Stimulated activated CD8-positive, alpha-beta memory T cell treated with anti-CD3 and anti-CD28 coated beads, Interleukin-2, amount 100 ng/mL, for 1 hour (primary cell): ENCODE data around the gene ESYT2.

Source experiments
- DNase-seq, 2 donors: peaks; one replicate each; pipeline ENCODE4 v3.0.0-alpha.2; 2020; ENCODE audit warnings: low read depth in 2 of 2

ESYT2 gene

GRCh38 chr7:158803367-158803969, 25.8 kb downstream of the ESYT2 start:
- no peak for DNase-seq

- no peak for DNase-seq
These were observed 26.6 kb downstream of the ESYT2 start for GRCh38 chr7:158802535-158803366.

DNA sequence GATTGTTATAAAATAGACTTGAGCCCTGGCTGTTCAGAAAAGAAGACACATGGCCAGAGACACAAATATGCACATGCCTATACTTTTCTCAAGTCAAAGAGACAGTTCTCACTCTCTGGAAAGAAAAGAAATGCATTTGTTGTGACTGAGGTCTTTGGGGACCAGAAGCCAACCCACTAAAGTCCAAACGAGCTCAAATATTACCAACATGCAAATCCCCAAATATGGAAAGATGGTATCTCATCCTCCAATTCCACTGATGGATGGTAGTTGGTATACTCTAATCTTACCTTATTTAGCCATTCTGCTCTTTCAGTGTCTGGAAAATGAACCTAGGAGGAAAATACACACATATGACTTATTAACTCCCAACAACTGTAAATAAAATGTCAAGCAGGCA, 30.6 kb downstream of the ESYT2 start:
- no peak for DNase-seq

DNA sequence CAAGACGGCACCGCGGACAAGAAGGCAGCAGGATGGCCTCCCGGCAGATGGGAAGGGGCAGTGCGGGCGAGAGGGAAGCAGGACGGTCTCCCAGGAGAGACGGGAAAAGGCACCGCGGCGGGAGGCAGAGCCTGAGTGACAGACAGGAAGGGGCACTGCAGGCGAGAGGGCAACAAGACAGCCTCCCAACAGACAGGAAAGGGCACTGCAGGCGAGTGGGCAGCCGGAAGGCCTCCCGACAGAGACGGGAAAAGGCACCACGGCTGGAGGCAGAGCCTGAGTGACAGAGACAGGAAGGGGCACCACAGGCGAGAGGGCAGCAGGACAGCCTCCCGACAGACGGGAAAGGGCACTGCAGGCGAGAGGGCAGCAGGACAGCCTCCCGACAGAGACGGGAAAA, 32.6 kb downstream of the ESYT2 start:
- DNase-seq, result no peak

DNA sequence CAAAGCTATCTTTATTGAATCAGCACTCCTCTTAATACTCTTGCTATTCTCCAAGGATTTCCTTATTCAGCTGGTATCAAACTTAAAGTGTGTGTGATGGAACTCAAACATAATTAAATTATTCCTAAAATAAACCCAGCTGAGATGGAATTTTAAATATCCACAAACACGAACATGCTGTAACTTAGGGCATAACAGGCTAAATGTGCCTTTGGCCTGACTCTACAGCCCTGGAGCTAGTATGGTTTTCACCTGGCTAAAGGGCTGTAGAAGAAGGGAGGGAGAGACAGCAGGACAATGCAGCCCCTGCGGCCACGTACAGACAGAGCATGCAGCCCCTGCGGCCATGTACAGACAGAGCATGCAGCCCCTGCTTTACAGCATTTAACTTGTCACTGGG, 34.0 kb downstream of the ESYT2 start:
- no peak for DNase-seq

- DNase-seq, result no peak
These were observed 38.2 kb downstream of the ESYT2 start for GRCh38 chr7:158791107-158791506.

GRCh38 chr7:158789842-158790241, 39.5 kb downstream of the ESYT2 start:
- no peak for DNase-seq

DNA sequence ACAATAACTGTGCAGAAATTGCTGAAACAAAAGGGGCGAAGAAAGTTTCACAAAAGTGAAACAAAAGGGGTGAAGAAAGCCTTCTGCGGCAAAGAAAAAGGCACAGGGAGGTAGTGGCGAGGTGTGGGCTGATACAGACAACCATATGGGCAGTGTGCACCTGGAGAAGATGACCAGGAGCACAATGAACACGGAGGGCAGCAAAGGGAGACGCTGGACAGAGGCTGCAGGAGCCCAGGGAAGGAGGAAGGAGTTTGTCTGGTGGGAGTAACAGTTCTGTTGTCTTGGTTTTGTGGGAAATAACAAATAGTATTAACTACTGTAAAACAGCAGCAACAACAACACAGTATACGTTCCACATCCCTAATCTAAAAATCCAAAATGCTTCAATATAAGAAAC, 42.4 kb downstream of the ESYT2 start:
- no peak for DNase-seq

DNA sequence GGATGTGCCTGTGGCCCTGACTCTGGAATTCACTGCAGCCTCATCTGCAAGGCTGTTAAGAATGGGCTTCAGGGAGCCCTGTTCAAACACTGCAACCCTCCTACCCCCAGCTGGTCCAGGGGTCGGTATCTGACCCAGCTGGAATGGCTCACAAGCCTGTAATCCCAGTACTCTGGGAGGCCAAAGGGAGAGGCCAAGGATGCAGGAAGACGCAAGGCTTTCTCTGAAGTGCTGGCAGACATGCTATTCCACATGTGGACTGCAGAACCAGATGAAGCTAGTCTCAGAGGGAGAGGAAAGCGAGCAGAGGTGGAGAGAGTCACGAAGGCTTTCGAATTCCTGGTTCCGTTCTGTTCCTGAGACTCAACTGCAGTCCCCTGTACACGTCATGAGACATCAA, 45.0 kb downstream of the ESYT2 start:
- no peak for DNase-seq

- no peak for DNase-seq
These were observed 45.7 kb downstream of the ESYT2 start for GRCh38 chr7:158783595-158783994.

DNA sequence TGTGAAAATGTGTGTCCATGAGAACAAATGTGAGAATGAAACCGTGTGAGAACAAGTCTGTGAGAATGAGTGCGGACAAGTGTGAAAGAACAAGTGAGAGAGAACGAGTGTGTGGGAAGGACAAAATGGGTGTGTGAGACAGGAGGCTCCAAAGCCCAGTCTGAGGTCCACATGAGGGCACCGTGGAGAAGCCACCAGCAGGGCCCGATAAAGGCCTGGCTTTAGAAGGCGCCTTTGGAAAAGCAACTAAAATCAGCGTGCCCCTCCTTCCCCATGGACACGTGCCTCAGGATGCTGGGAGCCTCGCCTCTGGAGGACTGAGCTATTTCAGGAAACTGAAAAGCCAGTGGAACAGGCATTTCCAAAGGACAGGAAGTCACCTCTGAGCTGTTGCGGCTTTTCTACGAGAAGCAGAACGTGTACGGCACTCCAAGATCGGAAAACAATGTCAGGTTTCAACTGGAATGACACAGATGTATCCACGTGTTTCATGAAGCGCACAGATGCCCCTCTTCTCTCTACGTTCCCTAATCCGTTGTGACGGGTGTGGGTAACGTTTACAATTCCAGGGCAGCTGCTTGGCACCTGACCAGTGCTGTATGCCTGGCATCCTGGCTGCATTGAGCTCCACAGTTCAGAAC, 46.4 kb downstream of the ESYT2 start:
- no peak for DNase-seq

DNA sequence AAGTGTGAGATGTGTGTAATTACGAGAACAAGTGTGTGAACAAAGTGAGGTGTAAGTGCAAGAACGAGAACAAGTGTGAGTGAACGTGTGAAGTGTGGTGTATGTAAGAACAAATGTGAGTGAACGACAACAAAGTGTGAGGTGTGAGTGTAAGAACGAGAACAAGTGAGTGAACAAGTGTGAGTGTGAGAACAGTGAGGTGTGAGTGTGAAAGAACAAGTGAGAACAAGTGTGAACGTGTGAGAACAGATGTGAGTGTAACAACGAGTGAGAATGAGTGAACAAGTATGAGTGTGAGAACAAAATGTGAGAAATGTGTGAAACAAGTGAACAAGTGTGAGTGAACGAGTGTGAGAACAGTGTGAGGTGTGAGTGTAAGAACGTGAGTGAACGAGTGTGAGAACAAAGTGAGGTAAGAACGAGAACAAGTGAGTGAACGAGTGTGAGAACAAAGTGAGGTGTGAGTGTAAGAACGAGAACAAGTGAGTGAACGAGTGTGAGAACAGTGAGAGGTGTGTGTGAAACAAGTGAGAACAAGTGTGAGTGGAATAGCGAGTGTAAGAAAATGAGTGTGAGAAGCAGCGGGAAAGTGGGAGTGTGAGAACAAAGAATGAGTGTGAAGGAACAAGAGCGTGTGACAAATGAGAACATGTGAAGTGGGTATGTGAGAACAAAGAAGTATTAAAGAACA, 47.2 kb downstream of the ESYT2 start:
- no peak for DNase-seq

DNA sequence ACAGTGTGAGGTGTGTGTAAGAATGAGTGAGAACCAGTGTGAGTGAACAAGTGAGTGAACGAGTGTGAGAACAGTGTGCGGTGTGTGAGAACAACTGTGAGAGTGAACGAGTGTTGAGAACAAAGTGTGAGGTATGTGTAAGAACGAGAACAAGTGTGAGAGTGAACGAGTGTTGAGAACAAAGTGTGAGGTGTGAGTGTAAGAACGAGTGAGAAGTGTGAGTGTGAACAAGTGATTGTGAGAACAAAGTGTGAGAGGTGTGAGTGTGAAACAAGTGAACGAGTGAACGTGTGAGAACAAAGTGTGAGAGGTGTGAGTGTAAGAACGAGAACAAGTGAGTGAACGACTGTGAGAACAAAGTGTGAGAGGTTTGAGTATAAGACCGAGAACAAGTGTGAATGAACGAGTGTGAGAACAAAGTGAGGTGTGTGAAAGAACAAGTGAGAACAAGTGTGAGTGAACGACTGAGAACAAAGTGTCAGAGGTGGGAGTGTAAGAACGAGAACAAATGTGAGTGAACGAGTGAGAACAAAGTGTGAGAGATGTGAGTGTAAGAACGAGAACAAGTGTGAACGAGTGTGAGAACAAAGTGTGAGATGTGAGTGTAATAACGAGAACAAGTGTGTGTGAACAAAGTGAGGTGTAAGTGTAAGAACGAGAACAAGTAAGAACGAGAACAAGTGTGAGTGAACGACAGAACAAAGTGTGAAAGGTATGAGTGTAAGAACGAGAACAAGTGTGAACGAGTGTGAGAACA, 47.9 kb downstream of the ESYT2 start:
- no peak for DNase-seq

DNA sequence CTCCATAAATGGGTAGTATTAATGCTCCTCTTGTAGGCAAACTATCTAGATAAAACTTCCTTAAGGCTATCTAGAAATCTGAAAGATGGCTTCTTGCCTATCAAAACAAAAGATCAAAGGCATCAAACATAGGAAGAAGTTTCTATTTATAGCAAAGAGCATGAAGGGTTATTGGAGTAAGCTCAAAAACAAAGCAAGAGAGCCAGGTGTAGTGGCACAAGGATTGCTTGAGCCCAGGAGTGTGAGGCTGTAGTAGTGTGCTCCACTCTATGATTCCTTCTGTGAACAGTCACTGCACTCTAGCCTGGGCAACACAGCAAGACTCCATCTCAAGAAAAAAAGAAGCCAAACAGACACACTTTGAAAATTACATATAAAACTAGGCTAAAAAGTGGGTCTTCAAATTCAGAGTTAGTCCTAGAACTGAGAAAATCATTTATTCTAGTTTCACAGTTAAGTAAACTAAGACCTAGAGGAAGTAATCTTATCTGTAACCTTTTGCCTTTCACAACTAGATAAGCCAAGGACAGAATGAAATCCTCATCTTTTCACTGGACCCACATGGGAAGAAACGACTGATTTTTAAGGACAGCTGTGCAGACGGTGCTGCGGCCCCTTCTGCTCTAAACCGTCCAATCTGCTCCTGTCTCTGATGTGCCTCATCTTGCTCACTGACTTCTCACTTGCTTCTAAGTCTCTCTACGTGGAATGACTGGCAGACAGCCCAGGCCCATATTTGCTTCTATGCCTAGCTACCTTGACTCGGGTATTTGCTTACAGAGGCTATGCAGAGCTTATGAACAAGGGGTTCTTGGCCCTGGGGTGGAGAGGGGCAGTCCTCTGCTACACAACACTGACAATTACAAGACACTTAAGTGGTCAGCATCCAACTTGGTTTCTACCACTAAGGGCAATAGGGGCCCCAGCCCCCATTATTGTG, 50.0 kb downstream of the ESYT2 start:
- no peak for DNase-seq

- DNase-seq, result no peak
These were observed 50.8 kb downstream of the ESYT2 start for GRCh38 chr7:158778471-158778870.

GRCh38 chr7:158777793-158778192, 51.5 kb downstream of the ESYT2 start:
- no peak for DNase-seq

DNA sequence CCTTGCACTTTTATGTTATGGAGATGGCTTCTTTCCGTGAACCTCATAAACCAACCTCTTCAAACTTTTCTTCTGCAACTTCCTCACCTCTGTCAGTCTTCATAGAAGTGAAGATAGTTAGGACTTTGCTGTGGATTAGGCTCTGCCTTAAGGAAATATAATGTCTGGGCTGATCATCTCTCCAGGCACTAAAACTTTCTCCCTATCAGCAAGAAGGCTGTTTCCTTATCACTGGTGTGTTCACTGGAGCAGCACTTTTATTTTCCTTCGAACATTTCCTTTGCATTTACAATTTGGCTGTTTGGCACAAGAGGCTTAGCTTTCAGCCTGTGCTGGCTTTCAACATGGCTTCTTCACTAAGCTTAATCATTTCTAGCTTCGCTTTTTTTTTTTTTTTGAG, 52.8 kb downstream of the ESYT2 start:
- no peak for DNase-seq

DNA sequence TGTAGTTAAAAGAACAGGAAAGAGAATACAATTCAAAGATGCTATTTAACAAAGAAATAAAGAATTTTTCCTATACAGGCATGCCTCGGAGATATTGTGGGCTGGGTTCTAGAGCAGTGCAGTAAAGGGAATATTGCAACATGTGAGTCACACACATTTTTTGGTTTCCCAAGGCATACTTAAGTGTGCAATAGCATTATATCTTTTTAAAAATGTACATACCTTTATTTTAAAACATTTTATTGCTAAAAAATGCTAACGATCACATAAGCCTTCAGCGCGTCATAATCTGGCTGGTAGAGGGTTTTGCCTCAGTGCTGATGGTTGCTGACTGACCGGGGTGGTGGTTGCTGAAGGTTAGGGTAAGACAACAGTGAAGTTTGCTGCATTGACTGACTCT, 54.4 kb downstream of the ESYT2 start:
- no peak for DNase-seq

- DNase-seq, result no peak
These were observed 56.4 kb downstream of the ESYT2 start for GRCh38 chr7:158772916-158773315.

- DNase-seq, result no peak
These were observed 58.0 kb downstream of the ESYT2 start for GRCh38 chr7:158771213-158771834.
